SKM-1 (cell line): ENCODE measurements around the gene ABO.
"Not testable (repeated sequence)": the region's sequence is repeated elsewhere in the genome, so short reads cannot be mapped to it uniquely, and the experiment has no call there.

Source experiments
- DNase-seq: peaks from one replicate; lab custom pipeline; 2025; ENCODE audit not compliant: unreplicated experiment; lab: John Stamatoyannopoulos, UW

ABO gene

DNA sequence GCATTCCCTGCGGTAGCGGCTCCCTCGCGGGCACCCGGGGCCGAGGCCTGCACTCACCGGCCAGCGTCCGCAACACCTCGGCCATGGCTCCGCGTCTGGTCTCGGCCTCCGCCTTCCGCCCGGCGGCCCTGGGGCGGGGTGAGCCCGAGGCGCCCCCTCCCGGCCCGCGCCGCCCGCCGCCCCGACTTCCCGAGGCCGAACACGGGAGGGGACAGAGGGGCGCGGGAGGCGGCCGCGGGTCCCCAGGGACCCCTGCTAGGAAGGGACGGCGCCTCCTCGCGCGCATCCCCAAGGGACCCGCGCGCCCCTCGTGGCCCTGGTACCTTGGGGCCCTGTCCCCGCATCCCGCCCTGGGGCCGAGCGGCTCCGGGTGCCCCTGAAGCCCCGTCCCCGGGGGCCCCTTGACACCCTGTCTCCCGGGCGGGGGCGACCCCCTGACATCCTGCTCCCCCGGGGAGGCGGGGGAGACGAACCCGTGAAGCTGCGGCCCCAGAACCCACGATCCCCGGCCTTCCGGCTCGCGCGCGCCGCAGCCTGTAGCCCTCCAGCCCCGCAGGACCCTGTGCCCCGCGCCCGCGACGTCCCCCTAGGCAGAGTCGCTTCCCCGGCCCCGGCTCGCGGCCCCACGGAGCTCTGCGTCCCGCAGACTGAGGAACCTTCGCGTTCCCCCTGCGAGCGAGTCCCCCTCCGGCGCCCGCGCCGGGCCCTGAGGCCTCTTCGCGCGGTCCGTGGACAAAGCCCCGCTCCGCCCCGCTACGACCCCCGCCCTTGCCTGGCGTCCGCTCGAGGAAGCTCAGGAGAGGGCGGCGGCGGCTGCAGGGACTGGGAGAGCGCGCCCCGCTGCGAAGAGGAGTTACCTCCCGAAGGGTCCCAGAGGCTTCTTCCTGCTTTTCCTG, at the start of gene ABO:
ABO (minus strand) TSS at position 97 of the 896 bp plus-strand sequence.
- no peak for DNase-seq

- DNase-seq: no peak
These were observed 49.1 kb upstream of the ABO start for GRCh38 chr9:133323991-133324703.

DNA sequence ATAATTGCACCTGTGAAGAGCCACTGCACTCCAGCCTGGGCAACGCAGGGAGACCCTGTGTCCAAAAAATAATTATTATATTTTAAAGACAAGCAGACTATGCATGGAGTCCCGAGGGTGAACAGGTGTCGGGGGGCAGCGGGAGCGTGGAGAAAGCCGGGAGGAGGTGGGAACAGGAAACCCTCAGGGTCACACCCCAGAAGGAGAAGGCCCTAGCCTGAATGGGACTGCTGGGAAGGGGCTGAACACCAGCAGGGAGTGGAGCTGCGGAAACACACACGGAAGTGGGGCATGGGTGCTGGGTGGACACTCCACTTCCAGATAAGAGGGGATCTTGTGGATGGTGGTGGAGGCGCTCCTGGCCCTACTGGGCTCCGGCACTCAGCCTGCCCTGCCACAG, 48.2 kb upstream of the ABO start:
- no peak for DNase-seq

DNA sequence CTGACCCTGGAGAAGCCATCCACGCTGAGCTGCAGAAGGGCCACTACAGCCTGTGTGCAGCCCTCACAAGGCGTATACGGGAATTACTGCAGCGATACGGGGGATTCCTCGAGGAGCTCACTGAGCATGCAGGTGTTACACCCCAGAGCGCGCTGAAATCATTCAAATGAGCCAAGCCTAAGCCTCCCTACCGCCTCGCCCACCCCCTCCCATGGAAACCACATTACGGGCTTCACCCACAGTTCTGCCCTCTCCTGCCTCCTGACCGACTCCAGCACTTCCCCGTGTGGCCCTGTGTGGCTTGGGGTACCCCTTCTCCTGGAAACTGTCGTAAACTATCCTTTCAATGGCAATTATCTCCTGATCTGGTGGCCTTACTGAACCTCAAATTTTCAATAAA, 47.7 kb upstream of the ABO start:
- DNase-seq: no peak

- DNase-seq: no peak
These were observed 46.5 kb upstream of the ABO start for GRCh38 chr9:133321411-133321935.

DNA sequence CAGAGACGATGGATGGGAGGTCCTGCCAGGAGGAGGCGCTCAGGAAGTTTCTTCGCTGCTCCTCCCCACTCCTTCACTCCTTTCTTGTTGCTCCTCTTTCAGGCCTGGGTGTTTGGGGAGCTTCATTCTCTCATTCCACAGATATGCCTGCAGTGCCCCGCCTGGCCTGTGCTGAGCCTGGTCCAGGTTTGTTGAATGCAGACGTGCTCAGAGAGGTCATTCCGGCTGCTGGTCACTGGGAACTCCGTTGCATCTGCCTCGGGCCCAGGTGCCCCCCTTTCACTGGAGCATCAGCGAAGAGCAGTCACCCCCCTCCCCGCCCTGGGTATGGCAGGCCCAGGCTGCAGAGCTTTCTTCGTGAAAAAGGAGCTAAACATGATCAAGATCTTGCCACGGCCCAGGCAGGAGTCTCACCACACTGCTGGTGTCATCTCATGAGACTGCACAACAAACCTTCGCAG, 45.5 kb upstream of the ABO start:
- DNase-seq: no peak

DNA sequence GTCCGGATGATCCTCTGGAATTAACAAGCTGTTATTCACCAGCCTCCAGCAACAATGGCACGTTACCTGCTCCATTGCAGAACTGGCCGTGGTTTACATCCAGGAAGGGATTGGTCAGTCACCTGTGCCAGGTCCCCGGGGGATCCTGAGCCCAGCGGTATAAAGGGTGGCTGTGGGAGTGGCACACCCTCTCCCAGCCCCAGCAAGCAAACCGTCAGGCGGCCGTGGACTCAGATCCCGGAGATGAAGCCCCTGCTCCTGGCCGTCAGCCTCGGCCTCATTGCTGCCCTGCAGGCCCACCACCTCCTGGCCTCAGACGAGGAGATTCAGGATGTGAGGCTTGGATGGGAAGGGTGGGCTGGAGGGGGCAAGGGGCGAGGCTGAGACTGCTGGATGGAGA, 42.5 kb upstream of the ABO start:
- not testable (repeated sequence) for DNase-seq

DNA sequence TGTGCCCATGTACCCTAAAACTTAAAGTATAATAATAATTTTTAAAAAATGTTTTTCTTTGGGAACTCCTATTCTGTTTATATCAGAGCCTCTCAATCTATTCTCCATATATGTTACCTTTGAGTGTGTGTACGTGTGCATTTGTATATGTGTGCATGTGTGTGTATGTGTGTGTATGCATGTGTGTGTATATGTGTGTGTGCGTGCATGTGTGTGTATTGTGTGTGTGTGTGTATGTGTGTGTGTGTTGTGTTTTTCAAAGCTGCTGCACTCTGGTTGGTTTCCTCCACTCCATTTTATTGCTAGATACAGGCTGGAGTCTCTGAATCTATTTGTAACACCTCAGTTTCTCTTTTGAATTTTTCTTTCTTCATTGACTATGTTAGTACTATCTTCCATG, 41.0 kb upstream of the ABO start:
- DNase-seq: no peak

GRCh38 chr9:133309608-133310007, 34.6 kb upstream of the ABO start:
- DNase-seq: no peak

DNA sequence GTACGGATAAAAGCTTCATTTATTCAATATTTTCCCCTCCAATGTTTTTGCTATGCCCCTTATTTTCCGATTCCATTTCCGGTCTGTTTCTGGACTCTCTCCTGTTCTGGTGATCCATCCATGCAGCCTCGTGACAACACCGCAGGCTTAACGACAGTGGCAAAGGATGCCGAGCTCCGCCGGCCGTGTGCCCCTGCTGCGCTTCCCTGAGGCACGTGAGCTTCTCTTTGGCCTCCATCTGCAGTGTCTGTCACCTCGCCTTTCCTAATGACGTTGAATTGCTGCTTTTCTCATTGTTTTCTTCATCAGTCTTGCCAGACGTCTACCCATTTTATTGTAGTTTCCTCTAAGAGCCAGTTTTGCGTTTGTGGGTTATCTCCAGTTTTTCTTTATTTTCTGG, 32.3 kb upstream of the ABO start:
- no peak for DNase-seq

DNA sequence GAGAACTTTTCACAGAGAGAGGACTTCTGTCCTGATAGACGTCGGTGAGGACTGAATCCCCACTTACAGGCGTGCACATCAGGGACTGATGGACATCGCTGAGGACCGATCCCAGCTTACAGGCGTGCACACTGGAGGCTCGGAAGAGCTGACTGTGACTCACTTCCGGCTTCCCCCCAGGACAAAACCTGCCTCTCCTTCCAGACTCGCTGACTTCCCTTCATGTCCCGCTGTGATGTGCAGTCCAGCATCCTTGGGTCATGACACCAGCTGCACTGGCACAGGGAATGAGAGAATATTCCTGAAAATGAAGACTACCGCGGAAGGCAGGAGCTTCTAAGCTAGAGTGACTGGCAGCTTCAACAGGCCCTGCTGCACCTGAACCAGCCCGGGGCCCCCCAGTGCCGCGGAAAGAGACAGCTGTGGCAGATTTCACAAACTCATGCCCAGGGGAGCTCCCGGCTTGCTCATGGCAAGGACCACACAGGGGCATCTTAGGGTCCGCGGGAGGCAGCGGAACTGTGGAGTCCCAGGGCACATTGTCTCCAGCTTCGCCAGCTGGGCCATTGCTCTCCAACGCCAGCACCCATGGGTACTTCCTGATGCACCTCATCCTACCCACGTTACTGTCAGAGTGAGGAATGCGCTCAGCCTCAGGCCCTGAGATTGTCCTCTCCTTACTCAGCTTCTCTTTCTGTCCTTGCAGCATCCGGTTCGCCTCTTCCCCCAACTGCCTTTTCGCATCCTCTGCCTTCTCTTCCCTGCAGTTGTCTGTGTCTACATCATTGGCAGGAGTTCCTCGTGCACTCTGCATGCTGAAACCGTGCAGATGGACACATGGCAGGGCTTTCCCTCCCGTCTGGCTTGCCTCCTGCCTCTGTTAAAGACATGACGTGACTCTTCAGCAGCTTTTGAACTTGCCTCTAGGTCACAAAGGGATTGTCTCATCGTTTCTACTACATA, 31.5 kb upstream of the ABO start:
- DNase-seq: no peak

DNA sequence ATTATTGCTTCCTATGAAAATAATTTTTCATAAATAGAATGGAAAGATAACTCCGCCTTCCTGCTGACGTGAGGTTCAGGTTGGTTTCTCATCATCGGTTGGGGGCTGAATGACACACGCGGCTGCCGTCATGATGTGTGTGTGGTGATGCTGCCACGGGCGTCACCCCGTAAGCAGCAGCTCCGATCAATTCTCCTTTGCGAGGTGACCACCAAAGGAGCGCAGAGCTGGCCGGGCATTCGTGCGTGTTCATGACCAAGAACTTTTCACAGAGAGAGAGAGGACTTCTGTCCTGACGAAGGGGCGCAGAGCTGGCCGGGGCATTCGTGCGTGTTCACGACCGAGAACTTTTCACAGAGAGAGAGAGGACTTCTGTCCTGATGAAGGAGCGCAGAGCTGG, 30.7 kb upstream of the ABO start:
- DNase-seq: no peak

GRCh38 chr9:133304477-133305377, 29.7 kb upstream of the ABO start:
- DNase-seq: no peak

DNA sequence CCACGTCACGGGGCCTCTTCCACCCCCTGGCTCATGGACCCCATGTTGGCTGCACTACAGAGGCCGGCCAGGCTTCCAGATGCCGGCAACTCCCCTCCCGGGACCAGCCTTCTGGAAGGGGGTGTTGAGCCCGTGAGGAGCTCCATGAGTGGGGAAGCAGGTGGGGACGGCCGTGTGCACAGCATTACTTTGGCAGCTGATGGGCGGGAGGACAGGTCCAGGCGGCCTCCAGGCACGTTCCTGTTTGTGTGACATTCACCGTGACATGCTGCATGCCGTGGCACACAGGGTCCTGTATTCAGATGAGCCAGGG, 29.1 kb upstream of the ABO start:
- no peak for DNase-seq

GRCh38 chr9:133303266-133304157, 28.5 kb upstream of the ABO start:
- no peak for DNase-seq

GRCh38 chr9:133301253-133302230, 26.5 kb upstream of the ABO start:
- DNase-seq: no peak

DNA sequence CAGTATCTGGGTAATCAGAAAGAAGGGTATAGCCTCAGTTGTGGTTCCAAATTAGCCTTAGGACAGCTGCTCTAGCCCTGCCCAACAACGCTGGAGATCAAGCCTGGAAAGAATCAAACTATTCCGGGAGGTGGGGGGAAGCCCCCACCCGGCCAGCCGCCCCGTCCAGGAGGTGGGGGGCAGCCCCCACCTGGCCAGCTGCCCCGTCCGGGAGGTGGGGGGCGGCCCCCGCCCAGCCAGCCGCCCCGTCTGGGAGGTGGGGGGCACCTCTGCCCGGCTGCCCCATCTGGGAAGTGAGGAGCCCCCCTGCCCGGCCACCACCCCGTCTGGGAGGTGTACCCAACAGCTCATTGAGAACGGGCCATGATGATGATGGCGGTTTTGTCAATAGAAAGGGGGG, 25.0 kb upstream of the ABO start:
- not testable (repeated sequence) for DNase-seq

- no peak for DNase-seq
These were observed 19.3 kb upstream of the ABO start for GRCh38 chr9:133294257-133294656.
